ENCODE results near the gene ARHGAP21.
A peak's percentile ranks its signal among the peaks of the same experiment; 100 is the strongest.

ARHGAP21 gene

GRCh38 chr10:24722131-24722675 is 1.5 kb downstream of the ARHGAP21 start:
- DNase-seq, result peak; percentile 26

- DNase-seq, result no peak
Observed at GRCh38 chr10:24721229-24722106, 2.2 kb downstream of the ARHGAP21 start.

GRCh38 chr10:24720096-24720495 is 3.6 kb downstream of the ARHGAP21 start:
- no peak for DNase-seq

GRCh38 chr10:24718031-24718855 is 5.4 kb downstream of the ARHGAP21 start:
- DNase-seq, result no peak

- DNase-seq, result no peak
Observed at GRCh38 chr10:24716295-24716694, 7.4 kb downstream of the ARHGAP21 start.

- no peak for DNase-seq
Observed at GRCh38 chr10:24715246-24715769, 8.4 kb downstream of the ARHGAP21 start.

GRCh38 chr10:24713086-24713485 is 10.6 kb downstream of the ARHGAP21 start:
- no peak for DNase-seq

- DNase-seq, result no peak
Observed at GRCh38 chr10:24711465-24711864, 12.2 kb downstream of the ARHGAP21 start.

- no peak for DNase-seq
Observed at GRCh38 chr10:24708081-24708480, 15.6 kb downstream of the ARHGAP21 start.

- DNase-seq, result no peak
Observed at GRCh38 chr10:24707445-24707844, 16.2 kb downstream of the ARHGAP21 start.

GRCh38 chr10:24706479-24707118 is 17.1 kb downstream of the ARHGAP21 start:
- DNase-seq, result peak; percentile 9

GRCh38 chr10:24703700-24704099 is 20.0 kb downstream of the ARHGAP21 start:
- no peak for DNase-seq

GRCh38 chr10:24701447-24701846 is 22.2 kb downstream of the ARHGAP21 start:
- DNase-seq, result no peak

GRCh38 chr10:24700948-24701347 is 22.7 kb downstream of the ARHGAP21 start:
- DNase-seq, result no peak

GRCh38 chr10:24698270-24698669 is 25.4 kb downstream of the ARHGAP21 start:
- DNase-seq, result no peak

GRCh38 chr10:24697080-24697479 is 26.6 kb downstream of the ARHGAP21 start:
- DNase-seq, result no peak

- no peak for DNase-seq
Observed at GRCh38 chr10:24695452-24695851, 28.2 kb downstream of the ARHGAP21 start.

GRCh38 chr10:24694086-24694485 is 29.6 kb downstream of the ARHGAP21 start:
- DNase-seq, result no peak

GRCh38 chr10:24690961-24691512 is 32.6 kb downstream of the ARHGAP21 start:
- DNase-seq, result no peak

- DNase-seq, result no peak
Observed at GRCh38 chr10:24685958-24686540, 37.6 kb downstream of the ARHGAP21 start.

GRCh38 chr10:24683554-24683953 is 40.1 kb downstream of the ARHGAP21 start:
- DNase-seq, result no peak

- no peak for DNase-seq
Observed at GRCh38 chr10:24681572-24682088, 42.1 kb downstream of the ARHGAP21 start.

Measured in CD4-positive, alpha-beta T cell treated with Interleukin-17A for 1 hour (primary cell).